Measurements from ENCODE around the gene CNGB1.

GRCh38 chr16:57992084-57992483, 21.2 kb upstream of the CNGB1 start:
- no peak for TF ChIP-seq CTCF (IDR thresholded peaks at IDR 0.05)
- TF ChIP-seq EZH2 (IDR thresholded peaks at IDR 0.05) = no peak
- no peak for TF ChIP-seq EZH2phosphoT487 (IDR thresholded peaks at IDR 0.05)
